GM12891 (cell line): Measurements from ENCODE around the gene MAPT.

ENCODE experiments used
- DNase-seq: peaks from one replicate; pipeline ENCODE4 v3.0.0; 2011; ENCODE audit warnings: low spot score; ENCODE audit not compliant: insufficient read length
- FAIRE-seq: peaks from 2 replicates; lab custom pipeline; 2011; peaks lifted over from hg19 to GRCh38; lab: Jason Lieb, UNC
- PAX5 ChIP-seq: IDR thresholded peaks from 2 replicates; pipeline ENCODE4 v1.6.1; 2011; ENCODE audit warnings: low read length, moderate library complexity, mild to moderate bottlenecking; ENCODE audit not compliant: insufficient read depth, severe bottlenecking
- POLR2A ChIP-seq: IDR thresholded peaks from 2 replicates; pipeline ENCODE4 v1.6.1; 2011; ENCODE audit warnings: low read depth, low read length, control low read depth
- POLR2AphosphoS5 ChIP-seq: IDR thresholded peaks from 2 replicates; pipeline ENCODE4 v1.6.1; 2011; ENCODE audit warnings: low read depth, low read length, control low read depth
- POU2F2 ChIP-seq: IDR thresholded peaks from 2 replicates; pipeline ENCODE4 v1.6.1; 2011; ENCODE audit warnings: low read depth, mild to moderate bottlenecking, control low read depth, low read length, moderate library complexity
- SPI1 ChIP-seq: IDR thresholded peaks from 2 replicates; pipeline ENCODE4 v1.6.1; 2011; ENCODE audit warnings: low read depth, low read length, control low read depth
- TAF1 ChIP-seq: IDR thresholded peaks from 2 replicates; pipeline ENCODE4 v1.6.1; 2011; ENCODE audit warnings: low read depth, low read length, control low read depth

The MAPT gene

DNA sequence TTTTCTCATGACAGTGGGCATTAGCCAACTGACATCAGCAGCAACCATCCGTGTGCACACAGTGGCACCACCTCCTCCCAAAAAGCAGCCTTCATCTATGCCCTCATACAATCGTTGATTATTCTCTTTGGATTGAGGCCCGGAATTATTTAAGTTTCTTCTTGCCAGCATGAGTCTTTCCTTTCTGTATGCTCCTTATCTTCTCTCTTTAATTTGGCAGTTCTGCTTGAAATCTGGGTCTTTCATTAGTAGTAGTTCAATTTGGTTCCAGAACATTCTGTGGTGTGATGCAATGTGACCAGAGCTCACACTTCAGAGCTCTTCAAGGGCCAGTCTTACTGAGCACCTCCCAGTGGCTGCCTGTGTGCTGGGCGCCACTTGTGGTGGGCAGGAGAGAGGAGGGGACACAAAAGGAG lies 52.5 kb downstream of the MAPT start:
- no peak for DNase-seq
- no peak for TF ChIP-seq POLR2A
- TF ChIP-seq POLR2AphosphoS5 = no peak
- TF ChIP-seq TAF1 = no peak
- TF ChIP-seq SPI1 = no peak
- no peak for TF ChIP-seq POU2F2
- TF ChIP-seq PAX5 = no peak
- FAIRE-seq = no peak

DNA sequence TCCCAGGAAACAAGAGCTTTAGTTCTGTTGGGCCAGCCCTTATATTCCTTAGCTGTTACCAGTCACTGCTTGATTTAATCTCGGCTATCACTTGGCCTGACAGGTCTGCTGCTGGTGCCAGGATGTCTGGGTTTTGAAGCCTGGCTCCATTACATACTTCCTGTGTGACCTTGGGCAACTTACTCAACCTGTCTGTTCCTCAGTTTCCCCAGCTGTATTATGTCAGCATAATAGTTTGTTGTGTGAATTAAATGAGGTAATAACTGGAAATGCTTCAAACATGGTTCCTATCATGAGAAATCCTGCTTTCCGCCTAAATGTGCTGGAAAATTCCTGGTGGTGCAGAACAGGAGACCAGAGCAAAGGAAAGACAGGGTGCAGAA lies 54.1 kb downstream of the MAPT start:
- TF ChIP-seq POLR2A (no peak), SPI1 (no peak), POLR2AphosphoS5 (no peak), POU2F2 (no peak), TAF1 (no peak), PAX5 (no peak)
- peak; percentile 66 for FAIRE-seq

DNA sequence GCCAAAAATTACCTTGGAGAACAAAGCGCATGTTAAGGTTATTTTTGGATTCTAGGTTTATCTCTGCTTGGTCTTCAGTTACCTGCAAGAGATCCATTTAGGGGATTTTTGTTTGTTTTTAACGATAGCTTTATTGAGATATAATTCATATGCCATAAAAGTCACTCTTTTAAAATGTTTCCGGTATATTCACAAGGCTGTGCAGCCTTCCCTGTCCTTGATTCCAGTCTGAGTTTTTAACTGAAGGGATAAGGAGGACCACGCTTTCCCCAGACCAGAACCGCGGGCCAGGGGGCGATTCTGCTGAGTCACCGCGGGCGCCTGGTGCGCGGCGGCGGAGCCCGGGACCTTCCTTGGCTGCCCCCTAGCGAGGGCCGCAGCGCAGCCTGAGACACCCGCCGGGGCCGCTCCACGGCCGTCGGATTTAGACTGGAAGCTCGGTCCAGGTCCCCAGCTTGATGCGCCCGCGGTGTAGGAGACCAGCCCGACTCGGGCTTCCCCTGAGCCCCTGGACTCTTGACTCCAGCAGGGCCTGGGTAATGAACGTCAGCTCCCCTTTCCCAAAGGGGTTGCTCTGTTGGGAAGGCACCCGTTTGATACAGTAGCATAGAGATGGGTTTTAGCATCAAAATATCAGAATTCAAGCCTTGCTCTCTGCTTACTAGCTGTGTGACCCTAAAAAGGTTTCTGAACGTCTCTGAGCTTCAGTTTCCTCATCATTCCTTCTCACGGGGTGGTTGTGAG lies 54.7 kb downstream of the MAPT start:
- FAIRE-seq (peak; percentile 35), DNase-seq (peak; percentile 75)
- TF ChIP-seq SPI1 (no peak), TAF1 (no peak), POU2F2 (no peak), PAX5 (no peak), POLR2AphosphoS5 (no peak), POLR2A (no peak)

More for the DNA sequence above, 54.1 kb downstream of the MAPT start:
- DNase-seq = no peak

DNA sequence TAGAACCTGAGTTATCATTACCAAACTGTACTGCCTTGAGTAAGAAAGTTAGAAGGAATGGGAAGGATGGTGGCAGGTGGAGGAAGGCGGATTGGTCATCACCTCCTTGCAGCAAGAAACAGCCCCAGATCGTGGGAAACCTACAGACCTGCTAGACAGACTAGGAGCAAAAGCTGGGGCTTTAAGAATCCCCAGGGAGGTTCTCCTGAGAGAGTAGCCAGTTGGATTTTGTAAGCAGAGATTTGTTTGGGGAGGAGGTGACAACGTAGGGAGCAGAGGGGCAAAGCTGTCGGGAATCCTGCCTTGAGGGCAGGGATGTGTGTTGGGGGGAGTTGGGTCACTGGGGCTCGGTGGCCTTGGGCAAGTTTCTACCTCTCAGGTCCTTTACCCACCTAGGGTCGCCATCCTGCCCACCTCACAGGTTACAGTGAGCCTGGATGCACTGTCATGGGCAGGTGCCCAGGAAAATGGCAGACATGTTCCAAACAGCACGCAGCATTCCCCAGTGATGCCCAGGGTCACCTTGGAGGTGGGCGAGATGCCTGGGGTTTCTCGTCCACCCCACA lies 55.5 kb downstream of the MAPT start:
- no peak for DNase-seq

DNA sequence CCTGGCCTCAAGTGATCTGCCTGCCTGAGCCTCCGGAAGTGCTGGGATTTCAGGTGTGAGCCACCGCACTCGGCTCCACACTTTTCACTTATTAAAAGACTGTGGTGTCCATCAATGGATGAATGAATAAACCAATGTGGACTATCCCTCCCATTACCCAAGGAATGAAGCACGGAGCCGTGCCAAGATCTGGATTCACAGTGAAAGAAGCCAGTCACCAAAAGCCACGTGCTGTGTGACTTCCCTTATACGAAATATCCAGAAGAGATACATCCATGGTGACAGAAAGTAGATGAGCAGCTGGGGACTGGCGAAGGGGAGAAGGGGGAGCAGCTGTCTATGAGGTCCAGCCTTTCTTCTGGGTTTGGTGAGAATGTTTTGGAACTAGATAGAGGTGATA lies 56.5 kb downstream of the MAPT start:
- DNase-seq = no peak
- TF ChIP-seq PAX5 = no peak
- TF ChIP-seq POU2F2 = no peak
- TF ChIP-seq TAF1 = no peak
- no peak for TF ChIP-seq POLR2A
- no peak for TF ChIP-seq SPI1
- no peak for TF ChIP-seq POLR2AphosphoS5
- no peak for FAIRE-seq

More for the DNA sequence above, 55.5 kb downstream of the MAPT start:
- TF ChIP-seq POLR2AphosphoS5 (no peak), SPI1 (no peak), POLR2A (no peak), PAX5 (no peak), POU2F2 (no peak), TAF1 (no peak)
- no peak for FAIRE-seq

DNA sequence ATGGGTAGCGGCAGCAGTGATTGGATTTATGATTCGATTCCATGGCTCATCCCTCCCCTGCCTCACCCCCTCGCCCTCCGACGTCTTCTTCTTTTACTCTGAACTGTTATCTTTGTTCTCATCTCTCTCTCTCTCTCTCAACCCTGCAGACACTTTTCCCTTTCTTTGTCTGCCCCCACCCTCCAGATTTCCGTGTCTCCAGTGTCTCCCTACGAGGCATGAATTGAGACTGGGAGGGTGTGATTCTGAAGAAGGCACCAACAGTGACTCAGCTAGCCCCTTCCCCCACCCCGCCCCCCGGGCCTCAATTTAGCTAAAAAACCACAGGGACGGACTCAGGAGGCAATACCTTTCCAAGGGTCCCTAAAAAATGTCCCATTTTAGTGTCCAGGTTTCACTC lies 57.0 kb downstream of the MAPT start:
- TF ChIP-seq SPI1 (no peak), TAF1 (no peak), PAX5 (no peak), POU2F2 (no peak), POLR2AphosphoS5 (no peak), POLR2A (no peak)
- DNase-seq (no peak), FAIRE-seq (no peak)

DNA sequence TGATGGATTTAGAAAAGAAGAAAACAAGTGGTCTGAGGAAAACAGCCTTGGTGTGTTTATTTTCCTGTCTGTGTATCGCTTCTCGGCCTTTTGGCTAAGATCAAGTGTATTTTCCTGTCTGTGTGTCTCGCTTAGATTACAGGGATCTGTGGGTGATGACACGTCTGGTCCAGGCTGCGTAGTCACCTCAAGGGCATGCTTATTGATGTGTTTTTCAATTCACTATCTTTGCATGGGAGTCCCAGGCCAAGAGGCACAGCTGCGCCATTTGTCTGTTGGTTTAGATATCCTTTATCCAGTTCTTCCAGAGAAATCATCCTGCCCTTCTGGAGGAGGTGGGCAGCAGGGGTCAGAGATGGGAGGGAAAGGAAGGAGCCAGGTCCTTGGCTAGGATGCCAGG lies 57.6 kb downstream of the MAPT start:
- no peak for TF ChIP-seq POU2F2
- TF ChIP-seq SPI1 = no peak
- TF ChIP-seq PAX5 = no peak
- no peak for TF ChIP-seq POLR2AphosphoS5
- no peak for TF ChIP-seq TAF1
- no peak for TF ChIP-seq POLR2A
- DNase-seq (no peak), FAIRE-seq (no peak)

DNA sequence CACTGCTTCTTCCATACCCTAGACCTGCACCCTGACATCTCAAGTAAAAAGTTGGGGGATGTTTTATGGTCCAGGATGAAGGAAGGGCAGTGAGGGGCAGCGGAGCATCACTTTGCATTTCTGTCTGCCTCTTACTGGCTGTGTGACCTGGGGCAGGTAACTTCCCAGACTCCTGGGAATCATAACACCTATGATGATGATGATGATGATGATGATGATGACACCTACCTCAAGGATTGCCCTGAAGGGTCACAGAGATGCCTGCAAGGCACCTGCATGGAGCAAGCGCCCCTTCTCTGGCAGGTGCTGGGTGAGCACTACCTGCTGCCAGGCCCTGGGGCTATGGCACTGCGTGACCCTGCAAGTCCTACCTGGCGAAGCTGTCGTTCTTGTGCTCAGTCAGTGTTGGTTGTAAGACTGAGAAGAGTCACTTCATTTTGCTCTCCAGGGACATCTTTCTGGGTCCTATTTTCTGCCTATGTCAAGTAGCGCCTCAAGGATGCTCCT lies 58.5 kb downstream of the MAPT start:
- no peak for DNase-seq
- TF ChIP-seq POU2F2 (no peak), TAF1 (no peak), PAX5 (no peak), POLR2A (no peak), POLR2AphosphoS5 (no peak), SPI1 (no peak)
- no peak for FAIRE-seq

DNA sequence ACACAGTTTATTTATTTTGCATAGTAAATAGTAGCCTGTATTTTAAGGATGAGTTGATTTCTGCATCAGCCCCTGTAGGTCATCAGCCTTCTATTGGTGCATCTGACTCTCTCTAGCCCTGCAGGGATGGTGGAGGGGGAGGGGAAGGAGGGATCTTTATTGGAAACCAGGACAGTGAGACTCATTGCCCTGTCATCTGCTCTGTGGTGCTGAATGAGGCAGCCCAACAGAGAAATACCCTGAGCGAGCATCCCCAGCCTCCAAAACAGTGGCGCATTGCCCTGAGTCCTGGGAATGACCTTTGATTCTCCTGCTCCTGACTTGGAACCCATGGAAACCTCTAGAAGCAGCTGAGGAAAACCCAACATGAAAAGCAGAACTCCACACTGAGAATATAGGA lies 59.2 kb downstream of the MAPT start:
- DNase-seq = no peak
- TF ChIP-seq POU2F2 = no peak
- no peak for FAIRE-seq

DNA sequence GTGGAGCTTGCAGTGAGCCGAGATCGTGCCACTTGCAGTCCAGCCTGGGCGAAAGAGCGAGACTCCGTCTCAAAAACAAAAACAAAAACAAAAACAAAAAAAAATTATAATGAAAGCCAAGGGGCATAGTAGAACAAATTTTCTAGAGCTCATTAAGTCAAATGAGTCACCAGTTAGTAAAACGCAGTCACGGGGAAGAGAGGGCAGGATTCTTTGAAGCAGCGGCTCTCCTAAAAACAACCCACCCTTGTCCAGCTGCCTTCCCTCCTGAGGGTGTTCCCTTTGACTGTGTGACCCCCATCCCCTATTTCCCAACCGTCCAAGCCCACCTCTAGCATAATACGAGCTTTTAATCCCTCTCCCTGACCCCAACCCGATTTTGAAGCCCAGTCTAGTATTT lies 60.6 kb downstream of the MAPT start:
- FAIRE-seq (no peak), DNase-seq (no peak)
- no peak for TF ChIP-seq POLR2A
- no peak for TF ChIP-seq POU2F2
- no peak for TF ChIP-seq POLR2AphosphoS5
- TF ChIP-seq PAX5 = no peak
- no peak for TF ChIP-seq TAF1
- no peak for TF ChIP-seq SPI1
